AG04450 (cell line): Measurements from ENCODE around the gene KHNYN. TPM values are rescaled to one million over a fixed set of nuclear protein-coding genes. Genes with fewer than 3 reads are reported as not detected.
"Not testable (repeated sequence)": the region's sequence is repeated elsewhere in the genome, so short reads cannot be mapped to it uniquely, and the experiment has no call there.

Experiments
- CTCF ChIA-PET: fragments of 300-600, 350-600 bp; formaldehyde crosslinking; extraction: SDS; loops from one replicate; lab custom pipeline; 2022; ENCODE audit warnings: antibody characterized with exemption, inconsistent platforms; lab: Charles Lee
- POLR2A ChIA-PET: fragments of 350-600 bp; formaldehyde crosslinking; extraction: SDS; loops from one replicate; lab custom pipeline; 2021; ENCODE audit warnings: antibody characterized with exemption, inconsistent platforms; lab: Yijun Ruan, JAX
- DNase-seq: peaks from one replicate; pipeline ENCODE4 v3.0.0-alpha.2; 2011; ENCODE audit warnings: low read depth, low spot score
- H3K27ac ChIP-seq: one replicate; pipeline ENCODE4 v1.5.1; 2012; ENCODE audit warnings: low read depth, low read length, control low read depth
- H3K27me3 ChIP-seq: one replicate; pipeline ENCODE4 v1.6.0; 2012; ENCODE audit warnings: low read length; ENCODE audit not compliant: control insufficient read depth, insufficient read depth
- H3K4me3 ChIP-seq: 2 replicates; pipeline ENCODE4 v1.5.1; 2011; ENCODE audit warnings: mild to moderate bottlenecking, low read depth, low read length, control low read depth
- H3K9me3 ChIP-seq: 2 replicates; pipeline ENCODE4 v1.5.1; 2012; ENCODE audit warnings: low read length; ENCODE audit not compliant: control insufficient read depth, insufficient read depth
- CTCF ChIP-seq: IDR thresholded peaks from 2 replicates; pipeline ENCODE4 v1.5.1; 2011; ENCODE audit warnings: low read depth, low read length, control low read depth, inconsistent platforms
- polyA plus RNA-seq: library from polyadenylated mRNA; depleted of rRNA; stranded (reverse); fragments of >200 nt; gene quantifications from 2 replicates; pipeline ENCODE4 v1.2.3, GENCODE V29; 2011

KHNYN gene
- polyA plus RNA-seq, 1 experiment: 16.8 TPM

- POLR2A ChIA-PET: interaction anchor here (0.8 kb wide), 1 partner anchor 46 kb away, joined by 3 read pairs; no protein-coding TSS in a partner anchor
- peaks cover 9% of the 10 kb centered on the region for H3K27me3 ChIP-seq
- H3K4me3 ChIP-seq: no peak overlapping the region
- no peak for TF ChIP-seq CTCF
- no peak overlapping the region for H3K27ac ChIP-seq
- no peaks in the 10 kb centered on the region for H3K9me3 ChIP-seq
- CTCF ChIA-PET: interaction anchor here (0.6 to 1.1 kb wide), 4 partner anchors 20 to 352 kb away, joined by 3 to 10 read pairs (median 4); no protein-coding TSS in a partner anchor
- DNase-seq: no peak
These were observed 44.2 kb upstream of the KHNYN start for GRCh38 chr14:24385524-24385923.

GRCh38 chr14:24387009-24387345 is 42.8 kb upstream of the KHNYN start:
- H3K27ac ChIP-seq: no peak overlapping the region
- H3K9me3 ChIP-seq: no peaks in the 10 kb centered on the region
- CTCF ChIA-PET: interaction anchor here (1.0 to 2.6 kb wide), 4 partner anchors 22 to 54 kb away, joined by 3 to 14 read pairs (median 3); no protein-coding TSS in a partner anchor
- peaks cover 9% of the 10 kb centered on the region for H3K27me3 ChIP-seq
- no peak overlapping the region for H3K4me3 ChIP-seq
- no peak for TF ChIP-seq CTCF
- DNase-seq: no peak
- POLR2A ChIA-PET: no interaction called here

- ChIA-PET CTCF (interaction anchor here (1.0 to 2.6 kb wide), 2 partner anchors 27 to 44 kb away, joined by 3 to 14 read pairs; no protein-coding TSS in a partner anchor), POLR2A (interaction anchor here (2.5 kb wide), 1 partner anchor 9 kb away, joined by 13 read pairs; no protein-coding TSS in a partner anchor)
- H3K27ac ChIP-seq, DNase-seq, H3K9me3 ChIP-seq, H3K4me3 ChIP-seq, H3K27me3 ChIP-seq: not testable (repeated sequence)
These were observed 42.2 kb upstream of the KHNYN start for GRCh38 chr14:24387579-24387978.

- peaks cover 9% of the 10 kb centered on the region for H3K27me3 ChIP-seq
- no peak overlapping the region for H3K4me3 ChIP-seq
- CTCF ChIA-PET: interaction anchor here (1.0 to 2.6 kb wide), 5 partner anchors 28 to 91 kb away, joined by 3 to 14 read pairs (median 5); no protein-coding TSS in a partner anchor
- no peak for DNase-seq
- TF ChIP-seq CTCF: no peak
- POLR2A ChIA-PET: interaction anchor here (1.0 to 2.5 kb wide), 3 partner anchors 10 to 42 kb away, joined by 3 to 13 read pairs (median 10); no protein-coding TSS in a partner anchor
- no peaks in the 10 kb centered on the region for H3K9me3 ChIP-seq
- H3K27ac ChIP-seq: peak overlapping the region; percentile 21
These were observed 41.1 kb upstream of the KHNYN start for GRCh38 chr14:24388474-24389179.

GRCh38 chr14:24389226-24389848 is 40.4 kb upstream of the KHNYN start:
- CTCF ChIA-PET: interaction anchor here (0.6 to 2.3 kb wide), 5 partner anchors 42 to 92 kb away, joined by 4 to 14 read pairs (median 5); no protein-coding TSS in a partner anchor
- no peak overlapping the region for H3K4me3 ChIP-seq
- TF ChIP-seq CTCF: no peak
- POLR2A ChIA-PET: interaction anchor here (1.0 to 2.5 kb wide), 3 partner anchors 11 to 41 kb away, joined by 3 to 13 read pairs (median 10); no protein-coding TSS in a partner anchor
- H3K27ac ChIP-seq: peak overlapping the region; percentile 21
- no peak for DNase-seq
- no peaks in the 10 kb centered on the region for H3K9me3 ChIP-seq
- peaks cover 5% of the 10 kb centered on the region for H3K27me3 ChIP-seq
